LNCAP (cell line): Measurements from ENCODE around the gene INPP5A.

Experiments
- TF ChIP-seq, protein P1 (sequence below): fragments of 450-650 bp; IDR thresholded peaks from 2 replicates; pipeline ENCODE4 v1.5.1; 2017; ENCODE audit warnings: mild to moderate bottlenecking

Gene INPP5A

DNA sequence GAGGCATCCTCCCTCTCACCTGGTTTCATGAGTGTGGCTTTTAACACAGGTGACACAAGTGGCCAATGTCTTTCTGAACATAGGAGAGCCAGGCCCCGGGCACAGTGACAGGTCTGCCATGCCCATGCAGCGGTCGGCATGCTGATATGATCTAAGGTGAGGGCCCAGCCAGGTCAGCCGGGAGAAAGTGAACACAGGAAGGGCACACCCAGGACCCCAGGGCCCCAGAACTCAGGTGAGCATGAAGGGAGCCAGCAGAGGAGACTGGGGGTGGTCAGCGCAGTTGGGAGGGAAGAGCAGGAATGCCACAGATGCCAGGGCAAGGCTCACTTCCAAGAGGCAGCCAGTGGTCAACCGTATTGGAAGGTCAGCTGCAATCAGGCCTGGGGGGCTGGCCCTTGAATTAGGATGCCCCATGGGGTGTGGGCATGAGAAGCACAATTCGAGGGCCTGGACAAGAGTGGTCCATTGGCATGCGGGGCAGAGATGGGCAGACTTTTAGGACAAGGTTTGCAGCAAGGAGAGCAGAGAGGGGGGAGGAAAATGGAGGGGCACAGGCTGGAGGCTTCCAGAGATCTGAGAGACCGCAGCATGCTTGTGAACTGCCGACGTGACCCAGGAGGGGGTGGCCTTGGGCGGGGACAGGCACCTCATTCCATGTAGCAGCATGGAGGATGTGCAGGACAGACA is 3.9 kb upstream of the INPP5A start:
- TF ChIP-seq, protein P1, sequence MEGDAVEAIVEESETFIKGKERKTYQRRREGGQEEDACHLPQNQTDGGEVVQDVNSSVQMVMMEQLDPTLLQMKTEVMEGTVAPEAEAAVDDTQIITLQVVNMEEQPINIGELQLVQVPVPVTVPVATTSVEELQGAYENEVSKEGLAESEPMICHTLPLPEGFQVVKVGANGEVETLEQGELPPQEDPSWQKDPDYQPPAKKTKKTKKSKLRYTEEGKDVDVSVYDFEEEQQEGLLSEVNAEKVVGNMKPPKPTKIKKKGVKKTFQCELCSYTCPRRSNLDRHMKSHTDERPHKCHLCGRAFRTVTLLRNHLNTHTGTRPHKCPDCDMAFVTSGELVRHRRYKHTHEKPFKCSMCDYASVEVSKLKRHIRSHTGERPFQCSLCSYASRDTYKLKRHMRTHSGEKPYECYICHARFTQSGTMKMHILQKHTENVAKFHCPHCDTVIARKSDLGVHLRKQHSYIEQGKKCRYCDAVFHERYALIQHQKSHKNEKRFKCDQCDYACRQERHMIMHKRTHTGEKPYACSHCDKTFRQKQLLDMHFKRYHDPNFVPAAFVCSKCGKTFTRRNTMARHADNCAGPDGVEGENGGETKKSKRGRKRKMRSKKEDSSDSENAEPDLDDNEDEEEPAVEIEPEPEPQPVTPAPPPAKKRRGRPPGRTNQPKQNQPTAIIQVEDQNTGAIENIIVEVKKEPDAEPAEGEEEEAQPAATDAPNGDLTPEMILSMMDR, result no peak

DNA sequence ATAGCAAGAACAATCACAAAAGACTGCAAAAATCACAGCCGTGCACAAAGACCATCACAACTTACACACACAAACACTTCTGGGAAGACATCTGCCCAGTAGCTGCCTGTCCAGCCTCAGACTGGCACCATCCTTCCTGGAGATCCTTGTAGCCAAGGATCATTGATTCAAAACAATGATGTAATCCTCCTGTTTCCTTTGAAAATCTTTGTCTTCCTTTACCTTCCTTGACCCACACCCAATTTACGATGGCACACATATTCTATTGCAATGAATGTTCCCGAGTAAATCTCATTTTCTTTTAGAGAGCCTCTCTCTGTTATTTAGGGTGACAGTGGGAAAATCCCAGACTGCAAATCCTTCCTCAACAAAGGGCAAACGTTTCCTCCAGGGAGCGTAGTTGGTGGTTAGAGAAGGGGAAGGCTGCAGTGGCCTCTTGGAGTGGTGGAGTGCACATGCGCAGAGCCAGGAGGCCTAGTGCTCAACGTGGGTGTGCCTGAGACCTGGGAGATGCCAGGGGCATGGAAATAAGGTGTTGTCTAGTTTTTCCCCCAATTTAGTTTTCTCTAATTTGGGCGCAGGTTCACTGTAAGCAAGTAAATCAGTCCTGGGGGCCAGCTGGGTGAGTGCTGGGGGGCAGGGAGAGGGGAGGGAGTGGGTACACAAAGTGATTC is 3.1 kb upstream of the INPP5A start:
- TF ChIP-seq, protein P1, result no peak

DNA sequence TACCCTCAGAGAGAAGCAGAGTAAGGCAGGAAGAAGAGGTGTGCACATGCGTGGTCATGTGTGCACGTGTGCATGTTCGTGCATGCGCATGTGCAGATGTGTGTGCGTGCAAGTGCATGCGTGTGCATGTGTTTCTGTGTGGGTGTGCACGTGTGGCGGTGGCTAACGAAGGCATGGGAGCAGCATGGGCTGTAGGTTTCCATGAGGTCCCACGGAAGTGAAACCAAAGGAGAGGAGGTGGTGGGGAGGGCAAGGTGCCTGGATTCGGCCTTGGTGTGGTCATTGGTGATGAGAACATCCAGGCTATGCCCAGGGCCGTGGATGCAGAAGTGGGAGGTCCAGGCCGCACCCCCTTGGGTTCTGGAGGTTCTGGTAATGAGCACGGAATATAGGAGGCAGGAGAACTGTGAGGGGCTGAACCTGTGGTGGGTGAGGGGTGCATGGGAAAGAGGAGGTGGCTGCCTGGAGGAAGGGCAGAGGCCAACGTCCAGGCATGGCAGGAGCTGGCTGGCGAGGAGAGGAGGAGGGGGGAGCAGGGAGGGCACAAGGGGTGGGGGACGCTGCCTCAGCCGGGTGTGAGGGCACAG is 2.4 kb upstream of the INPP5A start:
- TF ChIP-seq, protein P1, result no peak

DNA sequence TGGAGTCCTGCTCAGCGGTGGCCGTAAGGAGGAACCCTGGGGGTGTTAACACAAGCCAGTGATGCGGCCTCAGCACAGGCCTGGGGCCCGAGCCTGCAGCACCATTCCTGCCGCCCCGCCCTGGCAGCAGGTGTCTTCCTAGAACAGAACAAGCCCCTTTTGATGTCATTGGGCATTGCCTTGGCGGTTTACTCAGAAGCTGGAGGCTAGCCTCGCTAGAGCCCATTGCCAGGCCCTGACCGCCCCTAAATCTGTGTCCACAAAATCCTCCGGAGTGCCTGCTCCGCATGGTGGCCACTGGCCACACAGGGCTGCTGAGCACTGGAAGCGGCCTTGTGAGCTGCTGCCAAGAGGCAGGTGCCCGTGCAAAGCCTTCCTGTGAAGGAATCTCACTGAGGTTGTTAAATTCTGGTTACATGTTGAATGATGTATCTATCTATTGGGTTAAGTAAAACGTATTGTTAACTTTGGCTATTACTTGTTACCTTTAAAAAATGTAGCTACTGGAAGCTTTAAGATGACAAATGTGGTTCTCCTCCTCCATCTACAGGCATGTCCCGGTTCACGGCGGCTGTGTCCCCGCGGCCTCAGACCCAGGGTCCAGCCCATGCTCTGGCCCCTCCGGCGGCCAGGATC is 1.2 kb upstream of the INPP5A start:
- TF ChIP-seq, protein P1, result no peak

DNA sequence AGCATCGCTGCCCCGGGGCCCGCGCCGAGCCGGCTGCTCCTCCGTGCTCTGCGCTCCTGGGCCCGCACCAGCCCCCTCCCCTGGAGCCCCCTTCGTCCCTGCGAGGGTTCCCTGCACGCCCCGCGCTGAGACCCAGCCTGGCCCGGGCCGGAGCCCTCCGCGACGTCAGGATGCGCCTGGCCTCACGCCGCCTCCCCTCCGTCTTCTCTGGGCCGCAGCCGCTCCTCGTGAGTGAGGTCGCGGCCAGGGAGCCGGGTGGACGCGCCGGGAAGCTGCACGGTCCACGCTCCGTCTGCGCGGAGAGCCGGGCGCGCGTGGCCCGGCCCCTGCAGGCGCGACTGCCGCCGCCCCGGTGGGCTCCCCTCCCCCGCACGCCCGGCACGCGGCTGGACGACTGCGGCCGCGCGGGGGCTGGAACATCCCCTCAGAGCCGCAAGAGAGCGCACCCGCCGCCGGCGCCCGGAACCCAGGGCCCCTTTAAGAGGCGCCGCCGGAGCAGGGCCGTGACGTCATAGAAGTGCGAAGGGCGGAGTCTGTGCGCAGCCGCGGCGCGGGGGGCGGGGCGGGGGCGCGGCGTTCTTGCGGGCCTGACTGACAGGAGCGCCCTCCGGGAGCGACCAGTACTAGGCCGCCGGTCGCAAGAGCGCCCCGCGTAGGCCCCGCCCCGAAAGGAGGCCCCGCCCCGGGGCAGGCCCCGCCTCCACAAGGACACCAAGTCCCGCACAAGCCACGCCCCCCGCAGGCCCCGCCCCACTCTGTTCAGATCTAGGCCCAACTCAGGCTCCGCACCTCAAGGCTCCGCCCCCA is 507 bp upstream of the INPP5A start:
- TF ChIP-seq, protein P1, result peak; percentile 33; the same call in 1 of the 2 replicates

DNA sequence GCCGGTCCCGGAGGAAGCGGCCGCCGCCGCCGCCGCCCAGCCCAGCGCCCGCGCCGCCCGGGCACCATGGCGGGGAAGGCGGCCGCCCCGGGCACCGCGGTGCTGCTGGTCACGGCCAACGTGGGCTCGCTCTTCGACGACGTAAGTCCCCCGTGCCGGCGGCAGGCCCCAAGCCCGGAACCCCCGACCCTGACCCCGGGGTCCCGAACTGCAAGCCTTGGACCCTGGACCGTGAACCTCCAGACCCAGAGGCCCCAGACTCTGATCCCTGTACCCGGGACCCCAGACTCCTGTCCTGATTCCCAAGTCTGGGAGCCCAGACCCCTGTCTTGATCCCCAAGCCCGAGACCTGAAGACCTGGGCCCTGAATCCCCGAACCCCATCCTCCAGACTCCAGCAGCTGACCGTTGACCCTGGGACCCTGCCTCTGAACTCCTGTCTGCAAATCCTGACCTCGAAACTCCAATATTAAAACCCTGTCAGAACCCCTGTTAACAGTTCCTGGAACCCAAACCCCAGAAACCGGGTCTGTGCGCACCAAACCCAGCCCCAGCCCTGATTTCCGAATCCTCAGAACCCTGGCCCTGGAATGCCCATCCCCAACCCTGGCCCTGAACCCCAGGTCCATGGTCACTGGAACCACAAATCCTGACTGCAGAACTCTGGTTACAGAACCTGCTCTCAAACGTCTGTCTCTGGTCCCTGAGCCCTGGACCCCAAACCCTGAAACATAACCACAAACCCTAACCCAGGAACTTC is 623 bp downstream of the INPP5A start:
- TF ChIP-seq, protein P1, result no peak
